Hematopoietic multipotent progenitor cell treated with erythropoietin and hydrocortisone succinate and interleukin-3 and kit ligand, for 4 days (in vitro differentiated cells): Measurements from ENCODE around the gene RCCD1.
A peak's percentile ranks its signal among the peaks of the same experiment; 100 is the strongest.
"Not testable (repeated sequence)": the region's sequence is repeated elsewhere in the genome, so short reads cannot be mapped to it uniquely, and the experiment has no call there.

Experiments used
- DNase-seq: peaks from one replicate; pipeline ENCODE4 v3.0.0-alpha.2; 2015

Gene RCCD1

GRCh38 chr15:90954712-90955623 is at the start of gene RCCD1:
Gene RCCD1, plus strand, starts transcription at chr15:90954884. Its CDS starts 1,851 bp downstream, at chr15:90956735.
- DNase-seq = peak; percentile 99

GRCh38 chr15:90905306-90906180 is 49.1 kb upstream of the RCCD1 start:
- no peak for DNase-seq

GRCh38 chr15:90906181-90906849 is 48.4 kb upstream of the RCCD1 start:
- no peak for DNase-seq

GRCh38 chr15:90907051-90907660 is 47.5 kb upstream of the RCCD1 start:
- no peak for DNase-seq

GRCh38 chr15:90907838-90908507 is 46.7 kb upstream of the RCCD1 start:
- DNase-seq = no peak

GRCh38 chr15:90909449-90909848 is 45.2 kb upstream of the RCCD1 start:
- DNase-seq = not testable (repeated sequence)

- no peak for DNase-seq
These were observed 44.7 kb upstream of the RCCD1 start for GRCh38 chr15:90909976-90910375.

GRCh38 chr15:90910441-90911301 is 44.0 kb upstream of the RCCD1 start:
- DNase-seq = no peak

GRCh38 chr15:90911302-90911623 is 43.4 kb upstream of the RCCD1 start:
- DNase-seq = no peak

- DNase-seq = no peak
These were observed 42.5 kb upstream of the RCCD1 start for GRCh38 chr15:90911906-90912769.

GRCh38 chr15:90912770-90913075 is 42.0 kb upstream of the RCCD1 start:
- DNase-seq = no peak

- no peak for DNase-seq
These were observed 41.2 kb upstream of the RCCD1 start for GRCh38 chr15:90913398-90913944.

- DNase-seq = peak; percentile 24
These were observed 40.2 kb upstream of the RCCD1 start for GRCh38 chr15:90914305-90915080.

GRCh38 chr15:90915216-90915807 is 39.4 kb upstream of the RCCD1 start:
- peak; percentile 15 for DNase-seq

GRCh38 chr15:90915808-90916440 is 38.8 kb upstream of the RCCD1 start:
- DNase-seq = peak; percentile 83

GRCh38 chr15:90916461-90916860 is 38.2 kb upstream of the RCCD1 start:
- DNase-seq = no peak

GRCh38 chr15:90917569-90917968 is 37.1 kb upstream of the RCCD1 start:
- DNase-seq = no peak
